ENCODE measurements around the gene OBSCN. TPM values are rescaled to one million over a fixed set of nuclear protein-coding genes. Genes with fewer than 3 reads are reported as not detected.

The OBSCN gene
- total RNA-seq, 1 donor from 2014 or later: 17.5 TPM

DNA sequence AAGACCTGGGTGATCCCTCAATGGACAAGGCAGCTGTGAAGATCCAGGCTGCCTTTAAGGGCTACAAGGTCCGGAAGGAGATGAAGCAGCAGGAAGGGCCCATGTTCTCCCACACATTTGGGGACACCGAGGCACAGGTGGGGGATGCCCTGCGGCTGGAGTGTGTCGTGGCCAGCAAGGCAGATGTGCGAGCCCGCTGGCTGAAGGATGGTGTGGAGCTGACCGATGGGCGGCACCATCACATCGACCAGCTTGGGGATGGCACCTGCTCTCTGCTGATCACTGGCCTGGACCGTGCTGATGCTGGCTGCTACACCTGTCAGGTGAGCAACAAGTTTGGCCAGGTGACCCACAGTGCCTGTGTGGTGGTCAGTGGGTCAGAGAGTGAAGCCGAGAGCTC is 113.6 kb downstream of the OBSCN start:
- FAIRE-seq (no peak), DNase-seq (ENCODE audit: low read depth) (no peak)
- no peaks in the 10 kb centered on the region for H4K20me1 ChIP-seq (ENCODE audit: insufficient read depth, low read length)
- no peaks in the 10 kb centered on the region for H3K9me3 Mint-ChIP-seq (ENCODE audit: unreplicated experiment)
- no peaks in the 10 kb centered on the region for H3K4me1 Mint-ChIP-seq (ENCODE audit: low read depth, unreplicated experiment)
- no peaks in the 10 kb centered on the region for H3K27me3 ChIP-seq (ENCODE audit: insufficient read depth, low read length)
- no peaks in the 10 kb centered on the region for H3K79me2 ChIP-seq (ENCODE audit: insufficient read depth, low read length)
- no peak overlapping the region for H3K9ac ChIP-seq (ENCODE audit: low read length)
- H3K9me3 ChIP-seq (ENCODE audit: insufficient read depth, low read depth, low read length): peaks cover 10% of the 10 kb centered on the region
- H3K4me3 ChIP-seq (ENCODE audit: insufficient read depth, low read depth, low read length): no peak overlapping the region
- no peaks in the 10 kb centered on the region for H3K4me1 ChIP-seq (ENCODE audit: insufficient read depth, low read length)
- no peak overlapping the region for H3K4me3 Mint-ChIP-seq (ENCODE audit: unreplicated experiment)
- no peak overlapping the region for H3K27ac ChIP-seq (ENCODE audit: low read depth, low read length)
- TF ChIP-seq, protein P1, sequence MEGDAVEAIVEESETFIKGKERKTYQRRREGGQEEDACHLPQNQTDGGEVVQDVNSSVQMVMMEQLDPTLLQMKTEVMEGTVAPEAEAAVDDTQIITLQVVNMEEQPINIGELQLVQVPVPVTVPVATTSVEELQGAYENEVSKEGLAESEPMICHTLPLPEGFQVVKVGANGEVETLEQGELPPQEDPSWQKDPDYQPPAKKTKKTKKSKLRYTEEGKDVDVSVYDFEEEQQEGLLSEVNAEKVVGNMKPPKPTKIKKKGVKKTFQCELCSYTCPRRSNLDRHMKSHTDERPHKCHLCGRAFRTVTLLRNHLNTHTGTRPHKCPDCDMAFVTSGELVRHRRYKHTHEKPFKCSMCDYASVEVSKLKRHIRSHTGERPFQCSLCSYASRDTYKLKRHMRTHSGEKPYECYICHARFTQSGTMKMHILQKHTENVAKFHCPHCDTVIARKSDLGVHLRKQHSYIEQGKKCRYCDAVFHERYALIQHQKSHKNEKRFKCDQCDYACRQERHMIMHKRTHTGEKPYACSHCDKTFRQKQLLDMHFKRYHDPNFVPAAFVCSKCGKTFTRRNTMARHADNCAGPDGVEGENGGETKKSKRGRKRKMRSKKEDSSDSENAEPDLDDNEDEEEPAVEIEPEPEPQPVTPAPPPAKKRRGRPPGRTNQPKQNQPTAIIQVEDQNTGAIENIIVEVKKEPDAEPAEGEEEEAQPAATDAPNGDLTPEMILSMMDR (IDR thresholded peaks at IDR 0.05; ENCODE audit: insufficient read depth, low read depth, low read length): no peak
- TF ChIP-seq EZH2 (IDR thresholded peaks at IDR 0.05; ENCODE audit: insufficient read depth, low read length): no peak
- H3K27me3 Mint-ChIP-seq (ENCODE audit: low read depth, unreplicated experiment): no peaks in the 10 kb centered on the region
- H3K27ac Mint-ChIP-seq (ENCODE audit: unreplicated experiment): no peak overlapping the region
- H3K36me3 ChIP-seq (ENCODE audit: insufficient read depth, low read length): no peaks in the 10 kb centered on the region
- H2AFZ ChIP-seq (ENCODE audit: low read depth, low read length): no peak overlapping the region
- peaks cover 5% of the 10 kb centered on the region for H3K36me3 Mint-ChIP-seq (ENCODE audit: low read depth, unreplicated experiment)
- no peak overlapping the region for H3K4me2 ChIP-seq (ENCODE audit: low read length)

DNA sequence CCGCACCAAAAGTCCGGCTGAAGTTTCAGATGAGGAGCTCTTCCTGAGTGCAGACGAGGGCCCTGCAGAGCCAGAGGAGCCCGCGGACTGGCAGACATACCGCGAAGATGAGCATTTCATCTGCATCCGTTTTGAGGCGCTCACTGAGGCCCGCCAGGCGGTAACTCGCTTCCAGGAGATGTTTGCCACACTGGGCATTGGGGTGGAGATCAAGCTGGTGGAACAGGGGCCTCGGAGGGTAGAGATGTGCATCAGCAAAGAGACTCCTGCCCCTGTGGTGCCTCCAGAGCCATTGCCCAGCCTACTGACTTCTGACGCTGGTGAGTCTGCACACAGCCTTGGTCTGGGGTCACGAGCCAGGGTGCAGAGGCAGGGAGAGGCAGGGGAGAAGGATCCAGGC is 114.1 kb downstream of the OBSCN start:
- Mint-ChIP-seq H3K4me3 (ENCODE audit: unreplicated experiment) (no peak overlapping the region), H3K9me3 (ENCODE audit: unreplicated experiment) (no peaks in the 10 kb centered on the region), H3K27ac (ENCODE audit: unreplicated experiment) (no peak overlapping the region), H3K27me3 (ENCODE audit: low read depth, unreplicated experiment) (no peaks in the 10 kb centered on the region), H3K36me3 (ENCODE audit: low read depth, unreplicated experiment) (peaks cover 5% of the 10 kb centered on the region), H3K4me1 (ENCODE audit: low read depth, unreplicated experiment) (no peaks in the 10 kb centered on the region)
- FAIRE-seq (no peak), DNase-seq (ENCODE audit: low read depth) (no peak)
- TF ChIP-seq EZH2 (IDR thresholded peaks at IDR 0.05; ENCODE audit: insufficient read depth, low read length): no peak
- TF ChIP-seq, protein P1 (IDR thresholded peaks at IDR 0.05; ENCODE audit: insufficient read depth, low read depth, low read length): no peak
- peaks cover 10% of the 10 kb centered on the region for H3K9me3 ChIP-seq (ENCODE audit: insufficient read depth, low read depth, low read length)
- H3K79me2 ChIP-seq (ENCODE audit: insufficient read depth, low read length): no peaks in the 10 kb centered on the region
- no peak overlapping the region for H2AFZ ChIP-seq (ENCODE audit: low read depth, low read length)
- H4K20me1 ChIP-seq (ENCODE audit: insufficient read depth, low read length): no peaks in the 10 kb centered on the region
- no peak overlapping the region for H3K9ac ChIP-seq (ENCODE audit: low read length)
- no peaks in the 10 kb centered on the region for H3K36me3 ChIP-seq (ENCODE audit: insufficient read depth, low read length)
- no peaks in the 10 kb centered on the region for H3K4me1 ChIP-seq (ENCODE audit: insufficient read depth, low read length)
- H3K27me3 ChIP-seq (ENCODE audit: insufficient read depth, low read length): no peaks in the 10 kb centered on the region
- H3K4me3 ChIP-seq (ENCODE audit: insufficient read depth, low read depth, low read length): no peak overlapping the region
- no peak overlapping the region for H3K27ac ChIP-seq (ENCODE audit: low read depth, low read length)
- H3K4me2 ChIP-seq (ENCODE audit: low read length): no peak overlapping the region

DNA sequence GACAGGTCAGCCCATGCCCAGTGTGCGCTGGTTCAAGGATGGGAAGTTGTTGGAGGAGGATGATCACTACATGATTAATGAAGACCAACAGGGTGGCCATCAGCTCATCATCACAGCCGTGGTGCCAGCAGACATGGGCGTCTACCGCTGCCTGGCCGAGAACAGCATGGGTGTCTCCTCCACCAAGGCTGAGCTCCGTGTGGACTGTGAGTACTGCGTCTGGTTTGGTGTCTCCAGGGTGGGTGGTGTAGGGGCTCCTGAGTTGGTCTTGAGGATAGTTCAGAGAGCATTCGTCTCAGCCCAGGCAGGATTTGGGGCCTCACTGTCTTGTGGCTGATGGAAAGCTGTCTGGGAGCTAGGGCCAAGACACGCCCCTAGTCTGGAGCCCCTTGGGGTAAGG is 115.6 kb downstream of the OBSCN start:
- Histone ChIP-seq H4K20me1 (ENCODE audit: insufficient read depth, low read length) (no peaks in the 10 kb centered on the region), H3K27ac (ENCODE audit: low read depth, low read length) (no peak overlapping the region), H3K9ac (ENCODE audit: low read length) (no peak overlapping the region), H3K79me2 (ENCODE audit: insufficient read depth, low read length) (no peaks in the 10 kb centered on the region), H3K4me1 (ENCODE audit: insufficient read depth, low read length) (no peaks in the 10 kb centered on the region), H3K36me3 (ENCODE audit: insufficient read depth, low read length) (no peaks in the 10 kb centered on the region), H3K4me2 (ENCODE audit: low read length) (no peak overlapping the region), H3K9me3 (ENCODE audit: insufficient read depth, low read depth, low read length) (peaks cover 10% of the 10 kb centered on the region), H2AFZ (ENCODE audit: low read depth, low read length) (no peak overlapping the region), H3K4me3 (ENCODE audit: insufficient read depth, low read depth, low read length) (no peak overlapping the region), H3K27me3 (ENCODE audit: insufficient read depth, low read length) (no peaks in the 10 kb centered on the region)
- no peak for FAIRE-seq
- no peak overlapping the region for H3K4me3 Mint-ChIP-seq (ENCODE audit: unreplicated experiment)
- peaks cover 6% of the 10 kb centered on the region for H3K36me3 Mint-ChIP-seq (ENCODE audit: low read depth, unreplicated experiment)
- no peaks in the 10 kb centered on the region for H3K4me1 Mint-ChIP-seq (ENCODE audit: low read depth, unreplicated experiment)
- no peak for TF ChIP-seq EZH2 (IDR thresholded peaks at IDR 0.05; ENCODE audit: insufficient read depth, low read length)
- TF ChIP-seq, protein P1 (IDR thresholded peaks at IDR 0.05; ENCODE audit: insufficient read depth, low read depth, low read length): no peak
- DNase-seq (ENCODE audit: low read depth): no peak
- no peaks in the 10 kb centered on the region for H3K27me3 Mint-ChIP-seq (ENCODE audit: low read depth, unreplicated experiment)
- H3K9me3 Mint-ChIP-seq (ENCODE audit: unreplicated experiment): no peaks in the 10 kb centered on the region
- no peak overlapping the region for H3K27ac Mint-ChIP-seq (ENCODE audit: unreplicated experiment)
